ENCODE measurements around the gene DACT2. TPM values are rescaled to one million over a fixed set of nuclear protein-coding genes. Genes with fewer than 3 reads are reported as not detected.

DACT2 gene
- total and polyA plus RNA-seq, 7 donors, result 0.01 to 0.17 TPM; not detected in 5

GRCh38 chr6:168352096-168352495 lies 32.5 kb upstream of the DACT2 start:
- ATAC-seq (no peak), DNase-seq (no peak)
- Histone ChIP-seq H3K4me1 (no peaks in the 10 kb centered on the region), H3K27me3 (ENCODE audit: insufficient read depth in 3 of 3, low read length in 2 of 3) (peaks cover 0 to 29% (median 5%) of the 10 kb centered on the region in 3 donors), H3K4me3 (no peak overlapping the region), H3K27ac (no peak overlapping the region), H3K36me3 (ENCODE audit: insufficient read depth in 1 of 2, low read depth in 1 of 2) (no peaks in the 10 kb centered on the region), H3K9me3 (no peaks in the 10 kb centered on the region)
- no peak for TF ChIP-seq CTCF (IDR thresholded peaks at IDR 0.05)
- intact Hi-C loops (cut with DNase I), result no loop called here
- WGBS, 3 donors, result 48 to 59% (median 55%) methylated on average over 5 of the region's 5 CpGs

- ATAC-seq (no peak), DNase-seq (no peak)
- Histone ChIP-seq H3K4me3 (no peak overlapping the region), H3K36me3 (ENCODE audit: insufficient read depth in 1 of 2, low read depth in 1 of 2) (no peaks in the 10 kb centered on the region), H3K4me1 (no peaks in the 10 kb centered on the region), H3K9me3 (no peaks in the 10 kb centered on the region), H3K27me3 (ENCODE audit: insufficient read depth in 3 of 3, low read length in 2 of 3) (peaks cover 0 to 41% (median 9%) of the 10 kb centered on the region in 3 donors), H3K27ac (no peak overlapping the region)
- TF ChIP-seq CTCF (IDR thresholded peaks at IDR 0.05), result no peak
- intact Hi-C loops (cut with DNase I), result no loop called here
- 66 to 77% (median 74%) methylated on average over 4 of the region's 4 CpGs for WGBS, 3 donors
These were observed 30.2 kb upstream of the DACT2 start for GRCh38 chr6:168349718-168350210.

- TF ChIP-seq CTCF (IDR thresholded peaks at IDR 0.05), result no peak
- DNase-seq (no peak), ATAC-seq (no peak)
- intact Hi-C loops (cut with DNase I), result no loop called here
- no peaks in the 10 kb centered on the region for H3K36me3 ChIP-seq (ENCODE audit: insufficient read depth in 1 of 2, low read depth in 1 of 2)
- H3K9me3 ChIP-seq, result no peaks in the 10 kb centered on the region
- H3K4me1 ChIP-seq, result no peaks in the 10 kb centered on the region
- H3K27me3 ChIP-seq (ENCODE audit: insufficient read depth in 3 of 3, low read length in 2 of 3), result peaks cover 0 to 51% (median 9%) of the 10 kb centered on the region in 3 donors
- no peak overlapping the region for H3K4me3 ChIP-seq
- WGBS, 3 donors, result 73 to 93% (median 79%) methylated on average over 8 of the region's 8 CpGs
- no peak overlapping the region for H3K27ac ChIP-seq
These were observed 28.6 kb upstream of the DACT2 start for GRCh38 chr6:168348186-168348585.

GRCh38 chr6:168347615-168348014 lies 28.0 kb upstream of the DACT2 start:
- Histone ChIP-seq H3K4me1 (no peaks in the 10 kb centered on the region), H3K4me3 (no peak overlapping the region), H3K27me3 (ENCODE audit: insufficient read depth in 3 of 3, low read length in 2 of 3) (peaks cover 0 to 51% (median 9%) of the 10 kb centered on the region in 3 donors), H3K27ac (no peak overlapping the region), H3K9me3 (no peaks in the 10 kb centered on the region), H3K36me3 (ENCODE audit: insufficient read depth in 1 of 2, low read depth in 1 of 2) (no peaks in the 10 kb centered on the region)
- DNase-seq (no peak), ATAC-seq (no peak)
- 91 to 92% (median 91%) methylated on average over 17 of the region's 17 CpGs for WGBS, 3 donors
- no peak for TF ChIP-seq CTCF (IDR thresholded peaks at IDR 0.05)
- intact Hi-C loops (cut with DNase I), result no loop called here

GRCh38 chr6:168347053-168347452 lies 27.5 kb upstream of the DACT2 start:
- Histone ChIP-seq H3K36me3 (ENCODE audit: insufficient read depth in 1 of 2, low read depth in 1 of 2) (no peaks in the 10 kb centered on the region), H3K4me1 (no peaks in the 10 kb centered on the region), H3K9me3 (no peaks in the 10 kb centered on the region), H3K4me3 (no peak overlapping the region), H3K27ac (no peak overlapping the region), H3K27me3 (ENCODE audit: insufficient read depth in 3 of 3, low read length in 2 of 3) (peaks cover 0 to 49% (median 7%) of the 10 kb centered on the region in 3 donors)
- DNase-seq (no peak), ATAC-seq (no peak)
- TF ChIP-seq CTCF (IDR thresholded peaks at IDR 0.05), result no peak
- WGBS, 3 donors, result 78 to 92% (median 92%) methylated on average over 7 of the region's 7 CpGs
- intact Hi-C loops (cut with DNase I), result no loop called here

Measured in psoas muscle (tissue), 8 donors.